GM21447 (cell line): ENCODE results near the gene TMEM87B.
A peak's percentile ranks its signal among the peaks of the same experiment; 100 is the strongest.
"Not testable (repeated sequence)": the region's sequence is repeated elsewhere in the genome, so short reads cannot be mapped to it uniquely, and the experiment has no call there.

ENCODE experiments used
- ATAC-seq: cut with Tn5 transposase; IDR thresholded peaks from one replicate; pipeline ENCODE4 v1.9.1; 2021; ENCODE audit not compliant: unreplicated experiment

Gene TMEM87B

DNA sequence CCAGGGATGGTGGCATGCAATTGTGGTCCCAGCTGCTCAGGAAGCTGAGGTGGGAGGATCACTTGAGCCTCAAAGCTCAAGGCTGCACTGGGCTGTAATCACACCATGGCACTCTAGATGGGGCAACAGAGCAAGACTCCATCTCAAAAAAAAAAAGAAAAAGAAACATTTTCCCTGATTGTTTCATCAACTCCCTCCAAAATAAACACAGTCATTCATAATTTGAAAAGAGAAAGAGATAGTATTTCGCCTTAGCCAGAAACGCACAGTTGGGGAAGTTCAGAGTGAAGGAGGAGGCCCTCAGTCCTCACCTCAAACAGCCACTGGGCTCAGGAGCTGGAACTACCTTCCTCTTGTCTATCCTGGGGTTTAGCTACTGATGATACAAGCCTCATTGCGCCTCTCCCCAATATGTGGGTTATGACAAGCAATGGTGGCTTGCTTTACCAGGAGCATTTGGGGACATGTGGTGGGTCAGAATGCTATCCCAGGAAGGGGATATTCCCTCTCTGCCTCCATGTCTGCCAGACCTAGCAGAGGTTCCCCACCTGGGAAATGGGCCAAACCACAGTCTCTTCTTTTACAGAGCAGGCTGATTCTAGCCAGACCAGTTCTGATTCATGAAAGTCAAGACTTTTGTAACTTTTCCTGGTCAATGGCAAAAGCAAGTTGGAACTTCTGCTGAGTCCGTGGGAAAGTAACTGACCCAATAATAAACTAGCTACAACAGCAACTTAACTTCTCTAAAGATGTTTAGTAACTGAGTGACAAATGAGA is 22.2 kb upstream of the TMEM87B start:
- ATAC-seq = no peak

DNA sequence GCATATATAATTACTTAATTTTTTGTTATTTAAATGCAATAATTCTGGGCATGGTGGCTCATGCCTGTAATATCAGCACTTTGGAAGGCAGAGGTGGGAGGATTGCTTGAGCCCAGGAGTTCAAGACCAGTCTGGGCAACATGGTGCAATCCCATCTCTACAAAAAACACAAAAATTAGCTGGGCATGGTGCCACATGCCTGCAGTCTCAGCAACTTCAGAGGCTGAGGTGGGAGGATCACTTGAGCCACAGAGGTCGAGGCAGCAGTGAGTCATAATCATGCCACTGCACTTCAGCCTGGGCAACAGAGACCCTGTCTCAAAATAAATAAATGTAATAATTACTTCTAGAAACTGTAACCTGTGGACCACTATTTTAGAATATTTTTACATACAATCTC is 21.5 kb upstream of the TMEM87B start:
- no peak for ATAC-seq

DNA sequence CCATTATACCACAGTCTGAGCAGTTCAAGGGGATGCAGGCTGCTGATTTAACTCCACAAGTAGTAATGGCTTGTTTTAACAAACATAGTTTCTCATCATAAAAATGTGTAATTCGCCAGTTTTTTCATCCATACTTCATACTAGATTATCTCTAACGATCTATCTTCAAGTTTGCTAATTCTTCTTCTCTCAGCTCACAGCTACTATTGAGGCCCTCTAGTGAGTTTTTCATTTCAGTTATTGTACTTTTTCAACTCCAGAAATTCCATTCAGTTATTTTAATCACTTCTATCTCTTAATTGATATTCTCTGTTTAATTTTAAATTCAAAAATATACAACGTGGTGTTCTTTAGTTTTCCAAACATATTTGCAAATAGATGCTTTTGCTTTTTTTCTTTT is 20.1 kb upstream of the TMEM87B start:
- ATAC-seq = no peak

DNA sequence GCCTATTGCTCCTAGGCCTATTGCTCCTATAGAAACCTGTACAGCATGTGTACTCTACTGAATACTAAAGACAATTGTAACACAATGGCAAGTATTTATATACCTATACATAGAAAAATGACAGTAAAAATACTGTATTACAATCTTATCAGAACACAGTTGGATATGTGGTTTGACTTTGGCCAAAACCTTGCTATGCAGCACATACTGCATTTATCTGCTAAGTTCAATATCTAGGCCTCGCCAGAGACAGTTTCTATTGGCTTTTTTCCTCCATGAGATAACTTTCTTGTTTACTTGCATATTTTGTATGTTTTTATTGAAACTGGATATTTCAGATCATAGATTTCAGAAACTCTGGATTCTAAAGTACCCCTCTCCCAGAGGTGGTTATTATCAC is 19.3 kb upstream of the TMEM87B start:
- no peak for ATAC-seq

DNA sequence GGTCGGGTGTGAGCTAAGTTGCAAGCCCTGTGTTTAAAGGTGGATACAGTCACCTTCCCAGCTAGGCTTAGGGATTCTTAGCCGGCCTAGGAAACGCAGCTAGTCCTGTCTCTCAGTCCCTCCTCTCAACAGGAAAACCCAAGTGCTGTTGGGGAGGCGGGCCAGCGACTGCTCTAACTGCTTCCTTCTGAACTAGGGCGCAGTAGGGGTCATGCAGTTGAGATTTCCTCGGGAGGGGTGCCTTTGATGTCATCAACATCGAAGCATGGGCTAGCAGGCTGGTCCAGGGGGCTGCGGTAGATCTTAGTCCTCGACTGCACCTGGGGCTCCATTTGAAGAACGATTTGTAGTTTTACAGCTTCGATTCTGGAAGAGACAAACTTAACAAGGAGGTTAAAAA is 15.5 kb upstream of the TMEM87B start:
- not testable (repeated sequence) for ATAC-seq

DNA sequence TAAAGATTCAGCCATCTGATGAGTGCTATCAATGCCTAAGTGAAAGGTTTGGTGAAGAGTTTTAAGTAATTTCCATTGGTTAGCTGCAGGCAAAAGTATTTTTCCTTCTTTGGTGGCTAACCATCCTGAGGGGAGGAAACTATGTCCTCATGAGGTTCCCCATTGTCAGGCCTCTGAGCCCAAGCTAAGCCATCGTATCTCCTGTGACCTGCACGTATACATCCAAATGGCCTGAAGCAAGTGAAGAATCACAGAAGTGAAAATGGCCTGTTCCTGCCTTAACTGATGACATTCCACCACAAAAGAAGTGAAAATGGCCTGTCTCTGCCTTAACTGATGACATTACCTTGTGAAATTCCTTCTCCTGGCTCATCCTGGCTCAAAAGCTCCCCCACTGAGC is 15.0 kb upstream of the TMEM87B start:
- ATAC-seq = not testable (repeated sequence)

DNA sequence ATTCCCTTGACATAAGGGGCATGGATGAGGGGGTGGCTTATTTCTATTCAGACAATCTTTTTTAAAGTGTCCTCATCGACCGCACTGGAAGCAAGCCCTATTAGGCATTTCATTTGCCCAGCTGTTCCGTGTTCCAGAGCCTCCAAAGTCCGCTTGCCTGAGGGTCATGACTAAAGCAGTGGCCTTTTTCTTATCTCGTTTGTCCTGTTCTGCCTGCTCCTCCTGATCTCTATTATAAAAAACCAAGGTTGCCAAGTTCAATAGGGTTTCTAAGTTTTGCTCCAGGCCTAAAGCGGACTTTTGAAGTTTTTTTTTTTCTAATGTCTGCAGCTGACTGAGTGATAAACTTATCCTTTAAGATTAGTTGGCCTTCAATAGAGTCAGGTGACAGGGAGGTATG is 13.6 kb upstream of the TMEM87B start:
- ATAC-seq = not testable (repeated sequence)

DNA sequence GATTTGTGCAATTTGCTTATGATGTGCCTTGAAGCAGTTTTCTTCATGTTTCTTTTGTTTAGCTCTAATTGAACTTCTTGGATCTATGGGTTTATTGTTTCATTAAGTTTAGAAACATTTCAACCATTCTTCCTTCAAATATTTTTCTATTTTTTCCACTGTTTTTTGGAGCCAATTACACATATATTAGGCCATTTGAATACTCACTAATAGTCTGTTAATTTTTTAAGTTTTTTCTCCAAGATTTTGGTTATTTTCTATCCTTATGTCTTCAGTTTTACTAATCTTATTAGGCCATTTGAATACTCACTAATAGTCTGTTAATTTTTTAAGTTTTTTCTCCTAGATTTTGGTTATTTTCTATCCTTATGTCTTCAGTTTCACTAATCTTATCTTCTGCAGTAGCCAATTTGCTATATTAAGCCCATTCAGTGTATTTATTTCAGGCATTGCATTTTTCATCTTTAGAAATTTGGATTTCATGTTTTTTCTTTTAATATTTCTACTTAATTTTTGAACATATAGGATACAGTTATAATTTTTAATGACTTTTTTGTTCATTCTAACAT is 9.5 kb upstream of the TMEM87B start:
- no peak for ATAC-seq

DNA sequence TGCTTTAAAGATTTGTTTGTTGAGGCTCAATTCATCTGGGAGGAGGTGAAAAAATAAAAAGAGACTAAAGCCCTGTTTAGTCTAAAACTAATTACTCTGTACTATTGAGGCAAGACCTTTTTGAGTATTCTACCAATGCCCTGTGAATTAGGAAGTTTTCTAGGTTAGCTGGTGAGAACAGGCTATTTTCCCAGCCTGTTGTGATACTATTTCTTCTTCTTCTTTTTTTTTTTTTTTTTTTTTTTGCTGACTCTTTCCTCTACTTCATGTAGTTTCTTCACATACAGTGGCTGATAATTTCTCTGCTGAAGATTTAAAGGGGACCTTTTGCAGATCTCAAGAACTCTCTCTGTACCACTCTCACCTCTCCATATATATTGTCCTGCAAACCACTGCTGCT is 8.8 kb upstream of the TMEM87B start:
- no peak for ATAC-seq

DNA sequence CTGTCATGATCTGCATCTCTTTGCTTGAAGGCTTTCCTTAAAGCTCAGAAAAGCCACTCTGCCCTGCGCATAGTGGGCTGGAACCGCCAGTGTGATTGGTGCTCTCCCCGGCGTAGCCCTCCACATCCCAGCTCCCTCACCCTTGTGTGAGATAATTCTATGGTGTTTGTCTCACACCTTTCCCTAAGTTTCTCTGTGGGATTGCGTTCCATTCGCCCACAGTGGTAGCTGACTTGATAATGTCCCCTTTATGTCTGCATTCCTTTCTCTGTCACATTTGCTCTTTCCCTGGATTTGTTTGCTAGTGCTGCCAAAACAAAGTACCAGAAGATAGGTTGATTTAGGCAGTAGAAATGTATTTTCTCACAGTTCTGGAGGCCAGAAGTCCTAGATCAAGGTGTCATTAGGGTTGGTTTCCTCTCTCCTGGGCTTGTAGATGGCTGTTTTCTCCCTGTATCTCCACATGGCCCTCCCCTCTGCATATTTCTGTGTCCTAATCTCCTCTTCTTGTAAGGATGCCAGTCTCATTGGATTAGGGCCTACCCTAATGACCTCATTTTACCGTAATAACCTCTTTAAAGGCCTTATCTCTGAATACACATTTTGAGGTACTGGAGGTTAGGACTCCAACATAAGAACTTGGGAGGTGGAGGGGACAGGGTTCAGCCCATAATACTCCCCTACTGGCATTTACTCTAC is 7.4 kb upstream of the TMEM87B start:
- no peak for ATAC-seq

DNA sequence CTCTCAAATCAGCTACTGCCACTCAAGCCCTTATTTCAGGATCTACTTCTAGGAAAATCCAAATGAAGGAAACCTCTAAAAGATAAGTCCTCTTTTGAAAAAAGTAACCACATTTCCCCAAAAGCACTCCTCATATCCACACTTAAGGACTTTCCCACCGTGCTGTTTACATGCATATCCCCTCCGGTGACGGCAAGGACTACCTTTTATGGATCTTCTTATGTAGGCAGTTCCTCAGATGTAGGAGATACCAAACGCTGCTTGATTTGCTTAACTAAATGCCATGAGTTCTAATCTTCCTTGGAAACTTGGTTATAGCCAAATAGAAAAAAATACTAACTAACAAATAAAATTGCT is 6.9 kb upstream of the TMEM87B start:
- ATAC-seq = no peak

DNA sequence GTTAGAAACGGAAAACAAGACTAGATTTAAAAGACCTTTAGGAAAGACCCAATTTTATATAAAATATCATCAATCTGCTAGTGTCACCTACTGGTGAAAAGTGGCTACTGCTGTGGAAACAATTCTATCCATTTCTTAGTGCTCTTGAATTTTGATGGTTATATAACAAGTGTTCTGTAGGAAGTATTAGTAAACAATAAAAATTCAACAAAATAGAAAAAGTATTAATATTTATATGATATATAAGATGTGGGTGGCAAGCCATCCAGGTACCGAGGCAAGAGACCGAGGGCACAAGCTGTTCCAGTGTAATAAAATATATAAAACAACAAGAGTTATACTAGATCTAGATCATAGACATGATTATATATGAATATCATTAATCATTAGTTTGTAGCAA is 6.2 kb upstream of the TMEM87B start:
- no peak for ATAC-seq

DNA sequence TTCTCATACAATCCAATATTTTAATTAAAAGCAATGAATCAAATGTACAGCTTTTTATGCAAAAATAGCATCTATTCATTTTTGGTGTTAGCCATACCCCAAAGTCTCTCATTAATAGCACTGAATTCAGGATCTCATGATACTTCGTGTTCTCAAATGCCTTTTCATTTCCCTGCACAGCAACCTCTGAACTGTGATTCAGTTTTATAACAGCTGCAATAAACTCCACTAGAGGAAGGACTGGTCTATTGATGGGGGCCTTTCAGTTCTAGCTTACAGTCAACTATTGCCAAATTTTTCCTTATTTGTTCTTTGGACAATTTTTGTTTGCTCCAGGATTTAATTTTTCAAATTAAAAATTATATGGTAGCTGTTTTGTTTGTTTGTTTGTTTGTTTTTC is 4.8 kb upstream of the TMEM87B start:
- no peak for ATAC-seq

DNA sequence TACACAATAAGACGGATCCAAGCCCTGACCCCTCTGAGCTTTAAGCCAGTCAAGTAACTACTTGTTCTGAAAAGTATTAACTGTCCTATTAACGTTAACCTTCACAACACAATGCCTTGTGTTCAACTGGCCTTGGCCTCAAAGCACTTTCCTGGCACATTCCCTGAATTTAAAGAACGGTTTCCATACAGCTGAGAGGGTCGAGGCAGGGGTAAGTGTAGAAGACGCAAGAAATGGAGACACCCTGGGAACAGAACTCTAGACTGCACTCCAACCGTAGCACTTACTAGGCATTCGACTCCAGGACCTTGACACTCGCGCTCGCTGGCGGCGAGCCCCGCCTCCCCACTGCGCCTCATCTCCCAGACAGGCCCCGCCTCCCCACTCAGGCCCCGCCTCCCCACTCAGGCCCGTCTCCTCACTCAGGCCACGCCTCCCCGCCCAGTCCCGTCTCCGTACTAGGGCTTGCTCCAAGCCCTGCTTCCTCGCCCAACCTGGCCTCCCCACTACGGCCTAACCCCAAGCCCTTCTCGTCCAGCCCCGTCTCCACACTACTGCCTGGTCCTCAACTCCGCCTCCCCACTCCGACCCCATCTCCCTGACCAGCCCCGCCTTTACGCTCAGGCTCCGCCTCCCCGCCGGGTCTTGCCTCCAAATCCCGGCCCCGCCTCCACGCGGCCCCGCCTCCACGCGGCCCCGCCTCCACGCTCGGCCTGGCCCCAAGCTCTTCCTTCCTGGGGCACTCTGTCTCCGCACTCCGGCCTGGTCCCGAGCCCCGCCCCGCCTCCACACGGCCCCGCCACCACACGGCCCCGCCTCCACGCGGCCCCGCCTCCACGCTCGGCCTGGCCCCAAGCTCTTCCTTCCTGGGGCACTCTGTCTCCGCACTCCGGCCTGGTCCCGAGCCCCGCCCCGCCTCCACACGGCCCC is 887 bp upstream of the TMEM87B start:
- peak; percentile 65 for ATAC-seq

DNA sequence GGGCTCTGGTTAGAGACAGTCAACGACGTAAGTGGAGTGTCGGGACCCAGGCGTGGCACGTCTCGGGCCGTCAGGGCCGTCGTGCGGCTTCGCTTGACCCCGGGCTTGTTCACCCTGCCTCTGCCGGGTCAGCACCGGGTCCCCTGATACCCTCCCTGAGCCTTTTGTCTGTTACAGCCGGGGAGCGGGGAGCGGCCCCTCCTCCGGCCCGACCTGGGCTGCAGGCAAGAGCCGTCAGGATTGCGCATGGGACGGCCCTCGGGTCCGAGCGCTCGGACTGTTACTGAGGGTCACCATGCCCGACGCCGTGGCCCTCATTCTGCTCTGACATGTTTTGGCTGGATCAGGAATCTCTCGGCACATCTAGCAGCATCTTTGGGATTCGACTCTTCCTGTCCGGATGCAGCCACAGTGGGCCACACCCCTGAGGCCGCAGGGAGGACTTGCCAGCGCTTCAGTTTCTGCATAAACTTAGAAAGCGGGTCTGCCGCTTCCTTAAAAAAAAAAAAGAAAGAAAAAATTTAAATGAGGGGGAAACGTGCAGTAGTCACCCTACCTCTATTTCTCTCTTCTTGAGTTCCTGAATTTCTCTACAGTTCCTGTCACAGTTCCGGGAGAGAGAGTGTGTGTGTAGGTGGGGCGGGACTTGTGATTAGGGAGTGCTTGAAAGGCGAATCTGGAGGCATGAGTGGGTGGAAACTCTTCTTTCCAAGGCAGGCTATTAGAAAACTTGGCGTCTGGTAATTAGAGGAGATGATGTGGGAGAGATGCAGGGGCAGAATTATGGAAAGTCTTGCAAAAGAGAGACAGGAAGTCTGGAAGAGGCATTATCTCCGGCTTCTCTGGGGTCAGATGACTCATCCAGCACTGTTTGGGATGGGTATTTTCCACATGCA is 909 bp downstream of the TMEM87B start:
- ATAC-seq = peak; percentile 2

DNA sequence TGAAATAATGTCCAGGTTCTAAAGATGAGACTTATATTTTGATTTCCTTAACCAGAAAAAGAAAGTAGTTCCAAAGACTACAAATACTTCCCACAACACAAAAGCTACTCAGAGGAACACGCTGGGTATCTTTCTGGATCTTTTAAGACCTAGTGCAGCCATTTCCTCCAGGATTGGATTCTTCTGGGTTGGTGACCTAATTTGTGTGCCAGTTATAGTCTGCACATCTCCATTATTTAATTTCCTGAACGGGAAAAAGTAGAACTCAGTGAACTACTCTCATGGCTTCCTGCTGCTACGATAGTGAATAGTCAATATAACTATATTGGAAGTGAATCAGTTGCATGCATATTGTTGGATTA is 1.5 kb downstream of the TMEM87B start:
- ATAC-seq = no peak

DNA sequence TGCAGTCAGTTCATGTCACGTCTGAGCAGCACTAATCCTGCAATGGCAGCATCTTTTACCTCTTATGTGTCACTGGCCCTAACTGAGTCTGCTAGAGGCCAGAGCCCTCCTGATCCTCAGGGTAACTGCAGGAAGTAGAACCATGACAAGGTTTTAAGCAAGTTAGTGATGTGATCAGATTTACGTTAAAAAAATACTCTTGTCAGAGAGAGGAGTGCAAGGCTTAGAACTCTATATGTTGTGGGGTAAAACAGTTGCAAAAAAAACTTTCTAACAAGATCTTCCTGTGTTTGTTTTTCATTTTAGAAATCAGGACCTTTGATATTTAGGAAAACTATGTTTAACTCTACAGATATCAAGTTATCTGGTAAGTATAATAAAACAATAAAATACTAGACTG is 4.6 kb downstream of the TMEM87B start:
- no peak for ATAC-seq

DNA sequence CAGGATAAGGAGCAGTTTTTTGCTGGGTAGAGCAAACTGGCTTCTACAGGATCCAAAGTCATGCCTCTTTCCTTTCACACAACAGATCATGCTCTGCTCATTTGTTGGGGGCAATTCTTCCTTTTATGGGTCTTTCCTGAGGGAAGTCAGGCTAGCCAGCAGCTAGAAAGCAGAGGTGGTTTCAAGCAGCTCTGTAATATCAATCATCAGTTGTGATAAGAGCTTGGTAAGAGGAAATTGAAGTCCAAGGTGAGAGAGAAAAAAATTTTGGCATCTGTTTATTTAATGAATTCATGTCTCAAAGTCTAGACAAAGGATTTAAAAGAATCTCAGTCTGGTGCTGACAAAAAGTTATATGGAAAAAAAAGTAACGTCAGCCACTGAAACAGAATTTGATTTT is 6.2 kb downstream of the TMEM87B start:
- no peak for ATAC-seq

DNA sequence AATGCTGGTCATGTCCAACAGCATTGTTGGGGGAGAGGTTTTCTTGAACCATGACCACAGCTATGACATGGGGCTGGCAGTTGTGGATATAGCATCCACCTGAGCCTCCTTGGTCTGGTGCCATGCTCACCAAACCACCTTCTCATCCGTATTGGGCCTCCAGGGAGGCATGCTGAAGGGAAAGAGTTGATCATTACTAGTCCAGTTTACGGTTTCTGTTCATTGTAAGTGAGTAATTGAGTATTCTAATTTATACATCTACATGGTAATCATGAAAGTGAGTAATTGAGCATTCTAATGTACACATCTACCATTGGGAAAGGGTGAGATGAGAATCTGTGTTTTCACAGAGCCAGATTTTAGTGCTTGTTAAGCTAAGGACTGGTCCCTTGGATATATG is 6.8 kb downstream of the TMEM87B start:
- ATAC-seq = no peak

DNA sequence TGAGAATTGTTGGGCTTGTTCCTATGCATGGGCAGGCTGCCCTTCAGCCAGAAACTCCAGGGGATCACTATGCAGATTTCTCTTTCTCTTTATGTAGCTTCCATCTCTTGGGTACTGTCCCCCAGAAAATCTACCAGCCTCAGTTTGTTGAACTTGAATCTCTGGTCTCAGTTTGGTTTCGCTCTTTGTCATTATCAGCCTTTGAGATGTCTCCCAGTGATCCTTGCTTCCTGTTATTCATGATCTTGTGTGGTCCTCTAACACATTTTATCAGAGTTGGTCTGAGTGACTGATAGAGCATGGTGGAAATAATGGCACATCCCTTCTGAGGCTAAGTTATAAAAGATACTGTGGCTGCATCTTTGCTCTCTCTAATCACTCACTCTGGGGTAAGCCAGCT is 7.8 kb downstream of the TMEM87B start:
- no peak for ATAC-seq
